Neural progenitor cell (in vitro differentiated cells): ENCODE measurements around the gene C1QB.

Experiments used
- CTCF ChIP-seq: fragments of 200-600 bp; sonication (generic); IDR thresholded peaks from 2 replicates; pipeline ENCODE4 v1.5.1; 2017; ENCODE audit warnings: antibody characterized with exemption, mild to moderate bottlenecking
- EZH2 ChIP-seq: fragments of 200-600 bp; sonication (generic); IDR thresholded peaks from 2 replicates; pipeline ENCODE4 v1.6.1; 2017; ENCODE audit warnings: antibody characterized with exemption, mild to moderate bottlenecking, moderate library complexity

- TF ChIP-seq CTCF = no peak
- TF ChIP-seq EZH2 = no peak
Measured at GRCh38 chr1:22625262-22625925, 27.6 kb upstream of the C1QB start.
